Fibroblast of lung (primary cell): ENCODE measurements around the gene MS4A18.

Experiments
- CTCF ChIP-seq, 2 donors: IDR thresholded peaks in 1 of 2; conservative IDR thresholded peaks in 1 of 2; 1 replicate in 1 of 2; 2 replicates in 1 of 2; pipeline ENCODE4 v1.5.1; 2011 to 2012; ENCODE audit warnings: low read length in 2 of 2, control low read depth in 1 of 2, inconsistent platforms in 1 of 2, low read depth in 1 of 2, mild to moderate bottlenecking in 1 of 2
- EZH2 ChIP-seq: IDR thresholded peaks from 2 replicates; pipeline ENCODE4 v1.5.1; 2012; ENCODE audit warnings: low read length, control low read depth, mild to moderate bottlenecking; ENCODE audit errors: missing control alignments

GRCh38 chr11:60757231-60757800 lies 32.8 kb downstream of the MS4A18 start:
- TF ChIP-seq CTCF (conservative IDR thresholded peaks at IDR 0.05 in 1 of 2, IDR thresholded peaks at IDR 0.05 in 1 of 2; ENCODE audit: low read depth in 1 of 2, low read length in 2 of 2) (no peak), EZH2 (no peak)
